Measurements from ENCODE around the gene HM13. TPM values are rescaled to one million over a fixed set of nuclear protein-coding genes. Genes with fewer than 3 reads are reported as not detected.

Gene HM13
- total and polyA plus RNA-seq, 2 of the 13 experiments (the other 11 are each of a cell fraction or from before 2014, with no cell fraction given): 118 to 243 TPM

- TF ChIP-seq FOSL2 (CRISPR knock-in tag; IDR thresholded peaks at IDR 0.05) (peak; percentile 20; the same call in 1 of the 2 replicates), ZNF644 (CRISPR knock-in tag; IDR thresholded peaks at IDR 0.05; ENCODE audit: low read depth) (0 out of 2 replicates have a peak, but pooled peaks have one; percentile 47), ZNF451 (CRISPR knock-in tag; IDR thresholded peaks at IDR 0.05) (no peak), GATA4 (IDR thresholded peaks at IDR 0.05; ENCODE audit: borderline replicate concordance, low read depth) (no peak), SNAPC2 (CRISPR knock-in tag; IDR thresholded peaks at IDR 0.05) (no peak), FOXM1 (CRISPR knock-in tag; IDR thresholded peaks at IDR 0.05) (no peak), ZMYM4 (CRISPR knock-in tag; IDR thresholded peaks at IDR 0.05) (0 out of 2 replicates have a peak, but pooled peaks have one; percentile 23), LCORL (IDR thresholded peaks at IDR 0.05) (0 out of 2 replicates have a peak, but pooled peaks have one; percentile 8), LCORL (CRISPR knock-in tag; IDR thresholded peaks at IDR 0.05) (no peak), XBP1 (CRISPR knock-in tag; IDR thresholded peaks at IDR 0.05) (no peak), CBX5 (CRISPR knock-in tag; IDR thresholded peaks at IDR 0.05; ENCODE audit: borderline replicate concordance) (no peak; the same call in 1 of the 2 replicates), CEBPB (IDR thresholded peaks at IDR 0.05; ENCODE audit: borderline replicate concordance, low read depth, low read length) (peak; percentile 35; the same call in 1 of the 2 replicates), CTCF (CRISPR knock-in tag; IDR thresholded peaks at IDR 0.05) (peak; percentile 63), CCAR2 (optimal IDR thresholded peaks at IDR 0.05; ENCODE audit: low read depth, low read length) (peak; percentile 33), MNT (IDR thresholded peaks at IDR 0.05) (peak; percentile 71), ZBTB34 (CRISPR knock-in tag; IDR thresholded peaks at IDR 0.05) (0 out of 2 replicates have a peak, but pooled peaks have one; percentile 25), ZSCAN22 (CRISPR knock-in tag; IDR thresholded peaks at IDR 0.05) (no peak), USF2 (IDR thresholded peaks at IDR 0.05; ENCODE audit: low read depth, low read length) (peak; percentile 40; the same call in 1 of the 2 replicates), USF2 (CRISPR knock-in tag; IDR thresholded peaks at IDR 0.05; ENCODE audit: borderline replicate concordance) (peak; percentile 46; the same call in 1 of the 2 replicates), ATF2 (CRISPR knock-in tag; IDR thresholded peaks at IDR 0.05) (peak; percentile 56; the same call in 1 of the 2 replicates), TEAD3 (CRISPR knock-in tag; optimal IDR thresholded peaks at IDR 0.05; ENCODE audit: borderline replicate concordance) (peak; percentile 100), XRCC5 (optimal IDR thresholded peaks at IDR 0.05; ENCODE audit: low read length) (peak; percentile 82), MEIS2 (CRISPR knock-in tag; IDR thresholded peaks at IDR 0.05) (0 out of 2 replicates have a peak, but pooled peaks have one; percentile 21), MBD4 (IDR thresholded peaks at IDR 0.05; ENCODE audit: borderline replicate concordance, low read length) (no peak), SMC3 (IDR thresholded peaks at IDR 0.05; ENCODE audit: low read length) (peak; percentile 28; the same call in 1 of the 2 replicates)
Observed at GRCh38 chr20:31494131-31494530, 20.1 kb upstream of the HM13 start (continued).

Data from HepG2 (cell line).